GM18526 (cell line): Measurements from ENCODE around the gene CCDC33.

ENCODE experiments used
- POLR2A ChIP-seq: IDR thresholded peaks from 3 replicates; pipeline ENCODE4 v1.6.1; 2011; ENCODE audit not compliant: insufficient read length; ENCODE audit errors: extremely low read depth

Gene CCDC33

GRCh38 chr15:74217907-74218885, 17.9 kb upstream of the CCDC33 start:
- TF ChIP-seq POLR2A = no peak

GRCh38 chr15:74220475-74221248, 15.5 kb upstream of the CCDC33 start:
- no peak for TF ChIP-seq POLR2A

DNA sequence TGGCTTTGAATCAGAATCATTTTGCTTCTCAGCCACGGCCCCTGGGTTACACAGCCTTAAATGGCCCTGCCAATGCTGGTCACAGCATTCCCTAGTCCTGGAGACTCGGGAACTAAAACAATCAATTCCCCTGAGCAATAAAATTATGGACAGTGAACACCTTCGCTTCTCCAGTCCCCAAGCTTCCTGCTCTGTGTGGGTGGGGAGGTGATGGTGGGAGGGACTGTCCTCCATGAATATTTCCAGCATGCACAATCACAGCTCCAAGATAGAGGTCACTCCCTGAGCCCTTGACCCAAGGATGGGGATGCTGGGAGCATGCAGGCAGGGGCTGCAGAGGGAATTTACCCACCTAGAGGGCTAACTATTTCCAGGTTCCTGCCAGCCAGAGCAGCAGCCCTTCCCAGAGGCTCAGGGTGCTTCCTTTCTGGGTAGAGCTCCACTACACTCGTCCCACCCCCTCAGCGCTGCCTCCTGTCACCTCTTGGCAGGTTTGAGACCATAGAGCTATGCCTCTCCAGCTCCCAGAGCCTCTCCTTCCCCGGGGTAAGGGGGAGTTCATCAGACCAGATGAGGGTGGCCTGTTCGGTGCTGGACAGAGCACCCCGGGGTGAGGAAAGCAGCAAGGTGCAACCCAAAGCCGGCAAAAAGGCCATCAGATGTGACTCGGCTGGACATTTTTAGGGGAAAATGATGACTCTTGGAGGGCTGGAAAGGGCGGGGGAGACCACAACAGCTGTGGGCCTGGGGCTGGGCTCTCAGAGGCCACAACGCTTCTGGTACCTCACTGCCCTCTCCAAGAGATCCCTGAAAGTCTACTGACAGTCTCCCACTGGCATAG, 14.5 kb upstream of the CCDC33 start:
- TF ChIP-seq POLR2A = no peak

GRCh38 chr15:74222240-74223119, 13.6 kb upstream of the CCDC33 start:
- TF ChIP-seq POLR2A = no peak

- no peak for TF ChIP-seq POLR2A
Observed at GRCh38 chr15:74225928-74226327, 10.2 kb upstream of the CCDC33 start.

DNA sequence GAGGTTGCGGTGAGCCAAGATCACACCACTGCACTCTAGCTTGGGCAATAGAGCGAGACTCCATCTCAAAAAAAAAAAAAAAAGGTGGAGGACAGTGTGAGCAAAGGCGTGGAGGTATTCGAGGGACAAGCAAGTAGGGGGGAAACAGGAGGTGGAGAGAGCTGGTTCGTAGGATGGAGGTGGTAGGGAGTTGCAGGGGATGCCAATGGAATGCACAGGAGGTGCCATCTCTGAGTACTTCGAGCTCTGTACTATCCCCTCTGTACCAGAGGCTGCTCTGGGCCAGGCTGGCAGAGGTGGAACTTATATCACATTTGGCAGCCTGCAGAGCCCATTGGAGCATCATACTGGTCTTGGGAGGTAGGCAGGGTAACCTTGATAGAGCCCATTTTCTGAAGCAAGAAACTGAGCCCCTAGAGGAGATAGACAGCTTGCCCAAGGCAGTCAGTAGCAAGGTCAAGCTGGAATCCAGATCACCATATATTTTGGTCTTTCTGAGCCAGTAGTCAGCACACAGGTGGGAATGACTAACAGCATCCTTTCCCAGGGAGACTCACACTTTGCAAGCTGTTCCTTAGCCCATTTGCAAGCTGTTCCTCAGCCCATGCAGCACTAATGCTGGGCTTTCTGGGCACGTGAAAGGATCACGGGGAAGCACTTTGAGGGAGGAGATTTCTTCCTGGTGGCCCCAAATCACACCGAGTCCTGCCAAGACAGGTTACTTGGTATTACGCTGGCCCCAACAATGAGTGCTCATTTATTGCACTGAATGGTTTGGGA, 9.2 kb upstream of the CCDC33 start:
- TF ChIP-seq POLR2A = no peak

GRCh38 chr15:74227968-74228722, 8.0 kb upstream of the CCDC33 start:
- TF ChIP-seq POLR2A = no peak

DNA sequence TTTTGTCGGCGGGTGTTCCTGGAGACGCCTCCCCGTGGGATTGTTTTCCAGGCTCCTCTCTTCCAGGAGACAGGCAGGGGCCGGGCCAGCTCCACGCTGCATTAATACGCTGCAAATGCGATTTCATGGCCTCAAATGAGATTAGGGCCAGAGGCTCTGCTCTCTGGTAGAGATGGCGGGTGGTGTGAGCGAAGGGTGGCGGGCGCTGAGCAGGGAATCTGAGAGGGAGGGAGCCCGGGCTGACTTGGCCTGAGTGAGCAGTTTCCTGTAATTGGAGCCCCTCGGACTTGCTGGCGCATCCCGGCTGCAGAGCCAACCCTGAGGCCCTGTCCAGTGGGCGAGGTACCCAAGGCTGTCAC, 7.4 kb upstream of the CCDC33 start:
- TF ChIP-seq POLR2A = no peak

DNA sequence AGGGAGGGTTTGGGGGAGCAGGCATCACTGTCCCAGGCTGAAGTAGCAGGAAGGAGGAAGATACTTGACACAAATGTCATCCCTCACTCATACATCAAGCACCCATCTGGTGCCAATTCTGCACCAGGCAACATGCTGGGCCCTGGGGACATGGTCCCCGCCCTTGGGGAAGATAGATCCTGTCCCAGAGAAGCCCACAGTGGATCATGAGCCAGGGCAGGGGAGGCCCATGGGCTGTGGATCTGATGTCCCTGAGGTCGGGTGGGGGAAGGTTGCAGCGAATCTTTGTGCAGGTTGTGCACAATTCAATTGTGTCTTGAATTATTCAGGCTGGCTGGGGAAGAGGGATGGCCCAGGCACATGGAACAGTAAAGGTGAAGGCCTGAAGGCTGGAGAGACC, 6.4 kb upstream of the CCDC33 start:
- TF ChIP-seq POLR2A = no peak

- no peak for TF ChIP-seq POLR2A
Observed at GRCh38 chr15:74231475-74231874, 4.7 kb upstream of the CCDC33 start.

- TF ChIP-seq POLR2A = no peak
Observed at GRCh38 chr15:74233373-74233772, 2.8 kb upstream of the CCDC33 start.

- TF ChIP-seq POLR2A = no peak
Observed at GRCh38 chr15:74233851-74234597, 2.1 kb upstream of the CCDC33 start.
